HepG2 (cell line): ENCODE data around the gene SMAP1. TPM values are rescaled to one million over a fixed set of nuclear protein-coding genes. Genes with fewer than 3 reads are reported as not detected.

Source experiments
- ATAC-seq: fragments of 200-7000 bp; cut with Tn5 transposase; 3 replicates; pipeline ENCODE4 v1.9.1; 2020; ENCODE audit warnings: mild to moderate bottlenecking, moderate library complexity
- BruUV-seq: library from RNA; stranded (reverse); fragments of 400-500 nt; replicated peaks from 2 replicates; lab custom pipeline; 2021; lab: Mats Ljungman, UMichigan
- CTCF ChIA-PET: fragments of 300-600 bp; formaldehyde crosslinking; extraction: SDS; loops from one replicate; lab custom pipeline; 2021; ENCODE audit warnings: low total read pairs, inconsistent platforms, low intra/inter-chr PET ratio; lab: Yijun Ruan, JAX
- POLR2A ChIA-PET: fragments of 350-600 bp; sonication (Branson Sonifier 250); formaldehyde crosslinking; loops from one replicate; lab custom pipeline; 2020; ENCODE audit warnings: antibody characterized with exemption, inconsistent platforms; lab: Yijun Ruan, JAX
- DNase-seq: peaks from one replicate; pipeline ENCODE4 v3.0.0-alpha.2; 2015; ENCODE audit warnings: low spot score
- FAIRE-seq: peaks from 3 replicates; lab custom pipeline; 2011; peaks lifted over from hg19 to GRCh38; lab: Jason Lieb, UNC
- H2AFZ ChIP-seq: one replicate; pipeline ENCODE4 v1.6.1; 2011; ENCODE audit warnings: low read length, inconsistent platforms
- H3K27ac ChIP-seq: fragments of 300-600 bp; 3 replicates; pipeline ENCODE4 v1.8.0; 2011; ENCODE audit warnings: mixed run types, mild to moderate bottlenecking, mixed read lengths, low read length, inconsistent platforms; ENCODE audit not compliant: insufficient read depth; ENCODE audit errors: extremely low read length
- H3K27me3 ChIP-seq, 2 experiments: fragments of 200-600 bp in 1 of 2; 2 replicates in 1 of 2; 3 replicates in 1 of 2; pipeline versions ENCODE4 v1.6.0 to v1.8.0; 2011; ENCODE audit warnings: low read length in 2 of 2, mild to moderate bottlenecking in 2 of 2, moderate library complexity in 2 of 2, inconsistent platforms in 1 of 2; ENCODE audit not compliant: insufficient read depth in 2 of 2, control insufficient read depth in 1 of 2
- H3K36me3 ChIP-seq, 2 experiments: fragments of 200-600 bp in 1 of 2; replicated peaks in 1 of 2; 2 replicates in 1 of 2; 3 replicates in 1 of 2; pipeline versions ENCODE4 v1.5.1 to v1.8.0; 2011; ENCODE audit warnings: low read length in 2 of 2, inconsistent platforms in 1 of 2; ENCODE audit not compliant: insufficient read depth in 2 of 2, control insufficient read depth in 1 of 2
- H3K4me1 ChIP-seq: 2 replicates; pipeline ENCODE4 v1.5.1; 2012; ENCODE audit warnings: low read length, inconsistent platforms; ENCODE audit not compliant: insufficient read depth
- H3K4me2 ChIP-seq: 2 replicates; pipeline ENCODE4 v1.6.0; 2011; ENCODE audit warnings: low read depth, low read length, inconsistent platforms
- H3K4me3 ChIP-seq, 3 experiments: fragments of 200-600 bp in 1 of 3; sonication (generic), shearing (Covaris generic) in 1 of 3; replicated peaks in 1 of 3; 2 replicates each; pipeline ENCODE4 v1.5.1; 2011 to 2016; ENCODE audit warnings: low read length in 3 of 3, inconsistent platforms in 2 of 3, low read depth in 2 of 3, mild to moderate bottlenecking in 2 of 3, control low read depth in 1 of 3, mixed read lengths in 1 of 3; ENCODE audit not compliant: insufficient read depth in 1 of 3
- H3K79me2 ChIP-seq: one replicate; pipeline ENCODE4 v1.6.1; 2011; ENCODE audit warnings: low read length, inconsistent platforms; ENCODE audit not compliant: insufficient read depth
- H3K9ac ChIP-seq: 2 replicates; pipeline ENCODE4 v1.6.0; 2011; ENCODE audit warnings: mild to moderate bottlenecking, low read depth, low read length, inconsistent platforms; ENCODE audit not compliant: insufficient read depth
- H3K9me3 ChIP-seq: 2 replicates; pipeline ENCODE4 v1.5.1; 2012; ENCODE audit warnings: mild to moderate bottlenecking, low read length
- H4K20me1 ChIP-seq: 2 replicates; pipeline ENCODE4 v1.6.0; 2011; ENCODE audit warnings: inconsistent platforms, mild to moderate bottlenecking, low read length, moderate library complexity; ENCODE audit not compliant: insufficient read depth
- EZH2 ChIP-seq: conservative IDR thresholded peaks from 2 replicates; pipeline ENCODE4 v1.6.1; 2012; ENCODE audit warnings: mild to moderate bottlenecking, low read depth, low read length, moderate library complexity
- MEIS1 ChIP-seq: sonication (generic); formaldehyde crosslinking; IDR thresholded peaks from 2 replicates; pipeline ENCODE4 v1.9.0; 2021; ENCODE audit warnings: mild to moderate bottlenecking, missing genetic modification reagents, moderate library complexity, borderline replicate concordance
- NFKB2 ChIP-seq: sonication (generic); formaldehyde crosslinking; IDR thresholded peaks from 2 replicates; pipeline ENCODE4 v1.4.0; 2020; ENCODE audit warnings: missing genetic modification reagents, borderline replicate concordance
- RBAK ChIP-seq: sonication (generic); formaldehyde crosslinking; IDR thresholded peaks from 2 replicates; pipeline ENCODE4 v1.5.1; 2020; ENCODE audit warnings: mild to moderate bottlenecking, missing genetic modification reagents
- ZHX1 ChIP-seq: sonication (generic); formaldehyde crosslinking; IDR thresholded peaks from 2 replicates; pipeline ENCODE4 v1.8.1; 2022; ENCODE audit warnings: low read depth, mild to moderate bottlenecking, missing genetic modification reagents
- ZMAT5 ChIP-seq: sonication (generic); formaldehyde crosslinking; IDR thresholded peaks from 2 replicates; pipeline ENCODE4 v1.5.0; 2020; ENCODE audit warnings: mild to moderate bottlenecking, low read depth, missing genetic modification reagents, borderline replicate concordance
- ZNF570 ChIP-seq: sonication (generic); formaldehyde crosslinking; IDR thresholded peaks from 2 replicates; pipeline ENCODE4 v1.4.0; 2020; ENCODE audit warnings: mild to moderate bottlenecking, missing genetic modification reagents, borderline replicate concordance
- ZNF761 ChIP-seq: sonication (generic); formaldehyde crosslinking; conservative IDR thresholded peaks from 2 replicates; pipeline ENCODE4 v1.4.0; 2020; ENCODE audit warnings: mild to moderate bottlenecking, missing genetic modification reagents
- WGBS: methylation state at CpG from one replicate; pipeline ENCODE4 v1.1.6; 2017; ENCODE audit warnings: low lambda C conversion rate; 5-methylcytosine and 5-hydroxymethylcytosine counted together
- in situ Hi-C: cut with HindIII; loops from 2 replicates; pipeline ENCODE4 v1.10.0; 2017; ENCODE audit warnings: low pct_unique_long_range_greater_than_20kb; ENCODE audit not compliant: extremely low pct_ligation_motif_present
- intact Hi-C: fragments of 100-400 bp; cut with micrococcal nuclease; formaldehyde crosslinking; loops from one replicate; pipeline ENCODE4 v1.10.0; 2022; ENCODE audit not compliant: unreplicated experiment
- polyA plus RNA-seq, 8 experiments: library from polyadenylated mRNA; depleted of rRNA in 3 of 8; stranded (reverse) in 7 of 8; unstranded in 1 of 8; fragments of >200 nt; fragmentation: Illumina TruSeq in 4 of 8; extraction: Trizol in 4 of 8; gene quantifications; 2 replicates each; pipeline versions ENCODE4 v1.2.1 to v1.2.3, GENCODE V29; 2011 to 2016; ENCODE audit warnings: low read depth in 4 of 8, missing spikeins in 1 of 8, mixed read lengths in 1 of 8; ENCODE audit not compliant: insufficient read depth in 1 of 8
- total RNA-seq, 5 experiments: library from RNA; depleted of rRNA; stranded (reverse); fragments of >200 nt; fragmentation: Illumina TruSeq; extraction: Trizol; gene quantifications; 2 replicates each; pipeline ENCODE4 v1.2.3, GENCODE V29; 2016; ENCODE audit warnings: low read depth in 1 of 5

SMAP1 gene
- total and polyA plus RNA-seq, 2 of the 13 experiments (the other 11 are each of a cell fraction or from before 2014, with no cell fraction given): 13.4 to 17.8 TPM

- DNase-seq (no peak), FAIRE-seq (no peak)
- CTCF ChIA-PET: no interaction called here
- Histone ChIP-seq H3K27me3 (no peaks in the 10 kb centered on the region), H3K36me3 (peaks cover 2 to 16% of the 10 kb centered on the region in 2 experiments; a peak in 2 of 5 replicates), H3K79me2 (no peaks in the 10 kb centered on the region), H3K9ac (no peak overlapping the region), H3K9me3 (no peaks in the 10 kb centered on the region)
- WGBS: 100% methylated on average over 2 of the region's 3 CpGs
- BruUV-seq: no TSS peak
- in situ Hi-C loops: no loop called here
- TF ChIP-seq EZH2 (no peak), ZNF570 (CRISPR knock-in tag) (no peak), ZHX1 (CRISPR knock-in tag) (no peak), ZMAT5 (CRISPR knock-in tag) (no peak), MEIS1 (CRISPR knock-in tag) (no peak), ZNF761 (no peak), NFKB2 (no peak), RBAK (CRISPR knock-in tag) (no peak)
- TF ChIP-seq, all 625 proteins: peak for 0
- no peak overlapping the region for H3K27ac ChIP-seq
- no peak overlapping the region for H2AFZ ChIP-seq
- no peak for ATAC-seq
- H3K4me1 ChIP-seq: no peaks in the 10 kb centered on the region
- intact Hi-C loops: no loop called here
- H3K4me2 ChIP-seq: no peak overlapping the region
- peaks cover 2% of the 10 kb centered on the region; the same call in 1 of the 2 replicates for H4K20me1 ChIP-seq
- POLR2A ChIA-PET: no interaction called here
- no peak overlapping the region for H3K4me3 ChIP-seq
These were observed 196.7 kb downstream of the SMAP1 start for GRCh38 chr6:70864401-70864800.
